NB4 (cell line): ENCODE results near the gene CAST.

Experiments used
- CTCF ChIP-seq: IDR thresholded peaks from one replicate; pipeline ENCODE4 v1.5.1; 2012; ENCODE audit warnings: low read depth, low read length
- MYC ChIP-seq: IDR thresholded peaks from 2 replicates; pipeline ENCODE4 v1.6.1; 2011; ENCODE audit warnings: low read depth, low read length
- POLR2A ChIP-seq: IDR thresholded peaks from 2 replicates; pipeline ENCODE4 v1.6.1; 2011; ENCODE audit warnings: mild to moderate bottlenecking; ENCODE audit not compliant: insufficient read length; ENCODE audit errors: extremely low read depth
- TF ChIP-seq, protein P1 (sequence below): IDR thresholded peaks from 2 replicates; pipeline ENCODE4 v1.6.1; 2011; ENCODE audit warnings: low read depth, low read length

DNA sequence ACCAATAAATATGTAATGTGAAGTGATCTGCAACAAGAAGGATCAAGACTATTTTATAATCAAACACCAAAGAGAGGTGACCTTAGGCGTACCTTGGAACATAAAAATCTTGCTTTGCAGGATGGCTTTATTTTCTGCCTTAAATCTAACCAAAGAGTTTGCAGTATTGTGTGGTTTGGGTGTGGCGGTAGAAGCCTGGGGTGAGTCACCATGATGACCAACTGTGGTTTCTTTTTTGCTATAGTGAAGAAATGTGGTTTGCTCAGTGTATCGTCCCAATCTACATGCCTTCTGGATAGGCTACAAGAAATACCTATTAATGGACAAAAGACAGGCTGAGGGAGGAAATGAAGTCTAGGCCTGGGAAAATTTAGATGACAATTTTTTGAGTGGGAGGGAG lies 5.1 kb upstream of the CAST start:
- TF ChIP-seq CTCF (no peak), POLR2A (no peak), MYC (no peak)
- TF ChIP-seq, protein P1, sequence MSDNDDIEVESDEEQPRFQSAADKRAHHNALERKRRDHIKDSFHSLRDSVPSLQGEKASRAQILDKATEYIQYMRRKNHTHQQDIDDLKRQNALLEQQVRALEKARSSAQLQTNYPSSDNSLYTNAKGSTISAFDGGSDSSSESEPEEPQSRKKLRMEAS, result no peak
